ENCODE results near the gene TCTN2.

- TF ChIP-seq ZFP3 (CRISPR knock-in tag; IDR thresholded peaks at IDR 0.05) (no peak), ARNTL (CRISPR knock-in tag; IDR thresholded peaks at IDR 0.05; ENCODE audit: borderline replicate concordance, low read depth) (no peak), ZFP30 (CRISPR knock-in tag; IDR thresholded peaks at IDR 0.05) (no peak), SNAI2 (CRISPR knock-in tag; IDR thresholded peaks at IDR 0.05) (no peak), RARB (CRISPR knock-in tag; IDR thresholded peaks at IDR 0.05) (no peak)
Observed at GRCh38 chr12:123715195-123715594, 44.3 kb downstream of the TCTN2 start.

Data from SK-N-SH treated with all-trans-retinoic acid at 6 μM for 48 hours (cell line).